H1 (cell line): ENCODE results near the gene SNED1.

Source experiments
- ASH2L ChIP-seq: fragments of 200-600, 300-600 bp; sonication (generic); IDR thresholded peaks from one replicate; pipeline ENCODE4 v1.7.1; 2017; ENCODE audit warnings: low read length
- EP300 ChIP-seq, 2 experiments: IDR thresholded peaks; 1 replicate in 1 of 2; 2 replicates in 1 of 2; pipeline ENCODE4 v1.6.1; 2011 to 2012; ENCODE audit warnings: low read depth in 2 of 2, low read length in 2 of 2, mild to moderate bottlenecking in 2 of 2, borderline replicate concordance in 1 of 2, inconsistent platforms in 1 of 2, moderate library complexity in 1 of 2
- HDAC6 ChIP-seq: IDR thresholded peaks from one replicate; pipeline ENCODE4 v1.7.1; 2012; ENCODE audit warnings: low read depth, mild to moderate bottlenecking, inconsistent platforms, low read length, moderate library complexity
- POLR2A ChIP-seq, 2 experiments: IDR thresholded peaks; 1 replicate in 1 of 2; 2 replicates in 1 of 2; pipeline ENCODE4 v1.6.1; 2011; ENCODE audit warnings: low read depth in 2 of 2, low read length in 2 of 2, mild to moderate bottlenecking in 2 of 2; ENCODE audit errors: control extremely low read depth in 1 of 2
- POLR2AphosphoS5 ChIP-seq: IDR thresholded peaks from 2 replicates; pipeline ENCODE4 v1.6.1; 2011; ENCODE audit warnings: low read depth, low read length
- YY1 ChIP-seq: IDR thresholded peaks from 2 replicates; pipeline ENCODE4 v1.6.1; 2011; ENCODE audit warnings: low read depth, mild to moderate bottlenecking, low read length
- TF ChIP-seq, protein P1 (sequence below), 3 experiments: IDR thresholded peaks; 1 replicate in 2 of 3; 2 replicates in 1 of 3; pipeline versions ENCODE4 v1.5.1 to v1.6.1; 2011; ENCODE audit warnings: low read length in 3 of 3, mild to moderate bottlenecking in 3 of 3, inconsistent platforms in 2 of 3, low read depth in 1 of 3, moderate library complexity in 1 of 3; ENCODE audit not compliant: insufficient read depth in 1 of 3; ENCODE audit errors: control extremely low read depth in 1 of 3
- TF ChIP-seq, protein P2 (sequence below): IDR thresholded peaks from 2 replicates; pipeline ENCODE4 v1.6.1; 2011; ENCODE audit warnings: low read length, improper control_type of control experiment

DNA sequence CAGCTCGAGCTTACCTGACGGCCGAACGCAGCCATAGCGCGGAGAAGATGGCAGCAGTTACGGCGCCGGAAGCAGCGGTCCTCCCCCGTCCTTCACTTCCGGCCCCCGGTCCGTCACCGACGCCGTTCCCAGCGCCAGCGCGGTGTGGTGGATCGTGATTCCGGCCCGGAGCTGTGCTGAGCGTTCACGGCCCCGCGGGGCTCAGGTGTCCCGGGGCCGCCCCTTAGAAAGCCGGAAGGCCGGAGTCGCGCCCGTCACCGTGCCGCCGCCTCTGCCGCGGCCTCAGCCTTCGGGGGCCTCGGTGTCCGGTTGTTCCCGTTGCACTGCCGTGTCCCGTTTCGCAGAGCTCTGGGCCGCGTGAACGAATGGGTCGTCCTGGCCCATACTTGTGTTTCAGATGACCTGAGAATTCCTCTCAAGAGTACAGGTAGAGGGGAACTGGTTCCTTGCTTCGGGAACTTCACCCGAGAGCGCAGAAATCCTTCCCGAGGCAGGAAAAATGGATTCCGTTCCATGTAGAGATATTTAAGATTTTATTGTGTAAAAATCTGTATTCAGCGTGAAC, 103.9 kb downstream of the SNED1 start, which contains the start of gene MTERF4:
- TF ChIP-seq POLR2A (IDR thresholded peaks at IDR 0.05; ENCODE audit: control extremely low read depth in 1 of 2, low read depth in 2 of 2, low read length in 2 of 2) = peak; percentile 66 to 79
- peak; percentile 85 for TF ChIP-seq POLR2AphosphoS5
- peak; percentile 86 for TF ChIP-seq ASH2L
- TF ChIP-seq EP300 (IDR thresholded peaks at IDR 0.05; ENCODE audit: borderline replicate concordance in 1 of 2, low read depth in 2 of 2, low read length in 2 of 2) = peak; percentile 7 to 49; a peak in 2 of 3 replicates
- TF ChIP-seq, protein P1, sequence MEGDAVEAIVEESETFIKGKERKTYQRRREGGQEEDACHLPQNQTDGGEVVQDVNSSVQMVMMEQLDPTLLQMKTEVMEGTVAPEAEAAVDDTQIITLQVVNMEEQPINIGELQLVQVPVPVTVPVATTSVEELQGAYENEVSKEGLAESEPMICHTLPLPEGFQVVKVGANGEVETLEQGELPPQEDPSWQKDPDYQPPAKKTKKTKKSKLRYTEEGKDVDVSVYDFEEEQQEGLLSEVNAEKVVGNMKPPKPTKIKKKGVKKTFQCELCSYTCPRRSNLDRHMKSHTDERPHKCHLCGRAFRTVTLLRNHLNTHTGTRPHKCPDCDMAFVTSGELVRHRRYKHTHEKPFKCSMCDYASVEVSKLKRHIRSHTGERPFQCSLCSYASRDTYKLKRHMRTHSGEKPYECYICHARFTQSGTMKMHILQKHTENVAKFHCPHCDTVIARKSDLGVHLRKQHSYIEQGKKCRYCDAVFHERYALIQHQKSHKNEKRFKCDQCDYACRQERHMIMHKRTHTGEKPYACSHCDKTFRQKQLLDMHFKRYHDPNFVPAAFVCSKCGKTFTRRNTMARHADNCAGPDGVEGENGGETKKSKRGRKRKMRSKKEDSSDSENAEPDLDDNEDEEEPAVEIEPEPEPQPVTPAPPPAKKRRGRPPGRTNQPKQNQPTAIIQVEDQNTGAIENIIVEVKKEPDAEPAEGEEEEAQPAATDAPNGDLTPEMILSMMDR (IDR thresholded peaks at IDR 0.05; ENCODE audit: control extremely low read depth in 1 of 3, insufficient read depth in 1 of 3, low read depth in 1 of 3, low read length in 3 of 3) = peak in 1 of 3 experiments; percentile 0; a peak in 1 of 4 replicates
- TF ChIP-seq, protein P2, sequence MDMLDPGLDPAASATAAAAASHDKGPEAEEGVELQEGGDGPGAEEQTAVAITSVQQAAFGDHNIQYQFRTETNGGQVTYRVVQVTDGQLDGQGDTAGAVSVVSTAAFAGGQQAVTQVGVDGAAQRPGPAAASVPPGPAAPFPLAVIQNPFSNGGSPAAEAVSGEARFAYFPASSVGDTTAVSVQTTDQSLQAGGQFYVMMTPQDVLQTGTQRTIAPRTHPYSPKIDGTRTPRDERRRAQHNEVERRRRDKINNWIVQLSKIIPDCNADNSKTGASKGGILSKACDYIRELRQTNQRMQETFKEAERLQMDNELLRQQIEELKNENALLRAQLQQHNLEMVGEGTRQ = no peak
- TF ChIP-seq YY1 = peak; percentile 93
- no peak for TF ChIP-seq HDAC6
